Smooth muscle cell of bladder (primary cell): Measurements from ENCODE around the gene RCAN3. TPM values are rescaled to one million over a fixed set of nuclear protein-coding genes. Genes with fewer than 3 reads are reported as not detected.

Experiments
- total RNA-seq: library from RNA; depleted of rRNA; stranded (reverse); fragments of >200 nt; gene quantifications from 2 replicates; pipeline ENCODE4 v1.2.3, GENCODE V29; 2014

Gene RCAN3
- 1.8 and 3.7 TPM in 2 replicates for total RNA-seq

DNA sequence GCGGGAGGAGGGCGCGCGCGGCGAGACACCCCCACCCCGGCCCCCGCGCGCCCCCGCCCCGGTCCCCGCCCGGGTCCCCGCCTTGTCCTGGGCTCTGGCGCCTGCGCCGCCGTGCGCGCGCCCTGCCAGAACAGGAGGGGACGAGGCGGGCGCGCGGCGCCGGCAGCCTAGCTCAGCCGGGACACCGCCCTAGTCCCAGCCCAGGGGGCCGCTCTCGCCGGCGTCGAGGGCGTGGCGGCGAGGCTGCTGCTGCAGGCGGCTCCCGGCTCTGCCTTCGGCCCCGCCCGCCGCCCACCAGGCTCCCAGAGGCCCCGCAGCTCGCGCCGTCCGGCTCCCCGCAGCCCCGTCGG lies at the start of gene RCAN3:
Gene RCAN3, plus strand, starts transcription at position 128 of the 350 bp plus-strand sequence. CDS start 11,537 bp downstream, outside the sequence.

DNA sequence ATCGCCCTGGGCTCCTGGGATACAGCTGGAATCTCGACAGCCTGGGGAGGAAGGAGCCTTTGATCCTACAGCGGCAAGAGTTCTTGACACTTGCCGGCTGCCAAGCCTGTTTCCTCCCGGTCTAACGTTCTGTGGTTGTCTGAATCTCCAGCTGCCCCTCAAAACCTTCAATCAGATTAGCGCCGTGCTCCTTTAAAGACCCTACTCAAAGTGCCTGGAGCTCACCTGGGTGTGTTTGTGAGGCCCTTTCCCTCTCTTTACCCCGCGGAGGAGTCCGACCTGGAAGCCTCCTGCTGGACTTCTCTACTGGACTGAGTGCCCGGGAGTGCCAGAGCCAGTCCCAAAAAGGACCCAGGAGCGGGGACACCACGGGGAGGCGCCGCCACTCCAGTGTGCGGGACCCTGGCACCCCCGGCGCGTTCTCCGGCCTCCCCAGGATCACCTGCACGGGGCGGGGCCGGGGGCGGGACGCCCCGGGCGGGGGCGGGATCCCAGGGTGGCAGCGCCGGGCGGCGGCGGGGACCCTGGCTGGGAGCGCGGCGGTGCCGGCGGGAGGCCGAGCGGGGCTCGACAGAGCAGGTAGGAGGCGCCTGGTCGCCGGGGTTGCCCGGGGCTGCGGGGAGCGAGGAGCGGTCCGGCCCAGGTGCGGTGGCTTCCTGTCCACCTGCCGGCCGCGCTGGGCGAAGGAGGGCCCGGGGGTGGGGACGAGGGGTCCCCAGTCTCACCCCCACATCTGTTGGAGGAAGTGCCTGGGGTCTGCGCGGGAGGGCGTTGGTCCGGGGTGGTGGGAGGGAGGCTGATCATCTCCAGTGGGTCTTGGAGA lies 53.2 kb downstream of the RCAN3 start, which contains the start of gene NCMAP:
Gene NCMAP, plus strand, starts transcription at position 497 of the 823 bp plus-strand sequence. CDS start 39,344 bp downstream, outside the sequence.

Other genes starting within 250 kb of the RCAN3 start
- not detected in 2 replicates for gene GRHL3, start 183.5 kb upstream of the RCAN3 start, total RNA-seq
- 3.7 and 3.8 TPM in 2 replicates for gene STPG1, start 89.1 kb upstream of the RCAN3 start, total RNA-seq
- gene NIPAL3, start 87.0 kb upstream of the RCAN3 start, total RNA-seq, result 35.6 and 39.4 TPM in 2 replicates
- not detected in 2 replicates for gene NCMAP, start 53.3 kb downstream of the RCAN3 start, total RNA-seq
- gene SRRM1, start 140.5 kb downstream of the RCAN3 start, total RNA-seq, result 16.5 and 18.7 TPM in 2 replicates
- 235 and 258 TPM in 2 replicates for gene CLIC4, start 242.6 kb downstream of the RCAN3 start, total RNA-seq